Ascending aorta (tissue), 2 donors: ENCODE data around the gene CSNK1G2. TPM values are rescaled to one million over a fixed set of nuclear protein-coding genes. Genes with fewer than 3 reads are reported as not detected.

Experiments used
- DNase-seq, 2 donors: peaks; one replicate each; pipeline ENCODE4 v3.0.0-alpha.2; 2019; ENCODE audit warnings: low spot score in 2 of 2
- H3K27ac ChIP-seq, 2 donors: fragments of 200-600 bp; sonication (generic); one replicate each; pipeline ENCODE4 v1.5.1; 2016 to 2017; ENCODE audit warnings: mild to moderate bottlenecking in 1 of 2
- H3K27me3 ChIP-seq: fragments of 200-600 bp; sonication (generic); one replicate; pipeline ENCODE4 v1.5.1; 2017
- H3K36me3 ChIP-seq, 2 donors: fragments of 200-600 bp; sonication (generic); one replicate each; pipeline ENCODE4 v1.5.1; 2016
- H3K4me1 ChIP-seq, 2 donors: fragments of 200-600 bp; sonication (generic); one replicate each; pipeline ENCODE4 v1.5.1; 2016 to 2017; ENCODE audit warnings: mild to moderate bottlenecking in 1 of 2
- H3K4me3 ChIP-seq, 2 donors: fragments of 200-600 bp; sonication (generic); one replicate each; pipeline ENCODE4 v1.5.1; 2016 to 2017; ENCODE audit warnings: mild to moderate bottlenecking in 1 of 2
- H3K9me3 ChIP-seq, 2 donors: fragments of 200-600 bp; sonication (generic); one replicate each; pipeline ENCODE4 v1.5.1; 2016
- intact Hi-C: fragments of 100-400 bp; cut with DNase I; formaldehyde crosslinking; loops from one replicate; pipeline ENCODE4 v1.15.1; 2023
- total RNA-seq: library from RNA; depleted of rRNA; stranded (reverse); fragments of >200 nt; gene quantifications from one replicate; pipeline ENCODE4 v1.1.0, GENCODE V29; 2016
- TF ChIP-seq, protein P1 (sequence below), 3 experiments: fragments of 200-600 bp in 2 of 3; fragments of 450-650 bp in 1 of 3; sonication (generic) in 2 of 3; IDR thresholded peaks; one replicate each; pipeline ENCODE4 v1.5.1; 2016 to 2019; ENCODE audit warnings: antibody characterized with exemption in 3 of 3, mild to moderate bottlenecking in 1 of 3, moderate library complexity in 1 of 3

CSNK1G2 gene
- total RNA-seq, 1 donor from 2014 or later = 79.6 TPM

DNA sequence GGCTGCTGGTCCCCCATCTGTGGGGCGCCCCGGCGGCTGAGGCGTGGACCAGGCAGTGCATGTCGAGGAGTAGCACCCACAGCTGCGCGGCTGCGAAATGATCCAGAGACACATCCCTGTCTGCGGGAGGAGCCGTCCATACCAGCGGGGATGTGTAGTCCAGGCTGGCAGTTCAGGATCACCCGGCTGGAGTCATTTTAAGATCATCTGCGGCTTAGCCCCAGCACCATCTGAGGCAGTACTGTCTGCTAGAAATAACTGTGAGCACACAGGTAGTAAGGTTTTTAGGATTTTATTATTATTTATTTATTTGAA lies 32.7 kb upstream of the CSNK1G2 start:
- Histone ChIP-seq H3K4me1 (peaks cover 8 to 13% of the 10 kb centered on the region in 2 donors), H3K27me3 (no peaks in the 10 kb centered on the region), H3K36me3 (peaks cover 15 to 16% of the 10 kb centered on the region in 2 donors), H3K4me3 (no peak overlapping the region), H3K27ac (no peak overlapping the region), H3K9me3 (no peaks in the 10 kb centered on the region)
- intact Hi-C loops = loop anchor here (10.0 kb wide), 1 partner anchor 106 kb away; the partner anchor contains the start of gene BTBD2
- TF ChIP-seq, protein P1, sequence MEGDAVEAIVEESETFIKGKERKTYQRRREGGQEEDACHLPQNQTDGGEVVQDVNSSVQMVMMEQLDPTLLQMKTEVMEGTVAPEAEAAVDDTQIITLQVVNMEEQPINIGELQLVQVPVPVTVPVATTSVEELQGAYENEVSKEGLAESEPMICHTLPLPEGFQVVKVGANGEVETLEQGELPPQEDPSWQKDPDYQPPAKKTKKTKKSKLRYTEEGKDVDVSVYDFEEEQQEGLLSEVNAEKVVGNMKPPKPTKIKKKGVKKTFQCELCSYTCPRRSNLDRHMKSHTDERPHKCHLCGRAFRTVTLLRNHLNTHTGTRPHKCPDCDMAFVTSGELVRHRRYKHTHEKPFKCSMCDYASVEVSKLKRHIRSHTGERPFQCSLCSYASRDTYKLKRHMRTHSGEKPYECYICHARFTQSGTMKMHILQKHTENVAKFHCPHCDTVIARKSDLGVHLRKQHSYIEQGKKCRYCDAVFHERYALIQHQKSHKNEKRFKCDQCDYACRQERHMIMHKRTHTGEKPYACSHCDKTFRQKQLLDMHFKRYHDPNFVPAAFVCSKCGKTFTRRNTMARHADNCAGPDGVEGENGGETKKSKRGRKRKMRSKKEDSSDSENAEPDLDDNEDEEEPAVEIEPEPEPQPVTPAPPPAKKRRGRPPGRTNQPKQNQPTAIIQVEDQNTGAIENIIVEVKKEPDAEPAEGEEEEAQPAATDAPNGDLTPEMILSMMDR (IDR thresholded peaks at IDR 0.05) = no peak
- DNase-seq = no peak

DNA sequence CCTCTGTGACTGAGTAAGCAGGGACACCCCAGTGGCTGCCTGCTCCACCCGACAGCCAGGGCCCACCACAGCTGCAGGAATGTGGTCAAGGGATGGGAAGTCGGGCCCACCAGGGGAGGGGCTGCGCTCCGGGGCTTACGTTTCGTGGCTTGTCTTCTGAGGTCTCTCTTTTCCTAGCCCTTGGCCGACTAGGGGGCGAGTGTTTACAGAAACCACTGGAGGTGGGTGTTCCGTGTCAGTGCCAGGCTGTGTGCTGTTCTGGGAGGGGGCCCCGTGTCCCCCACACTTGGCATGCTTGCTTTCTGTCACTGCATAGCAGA lies 31.3 kb upstream of the CSNK1G2 start:
- DNase-seq = no peak
- TF ChIP-seq, protein P1 (IDR thresholded peaks at IDR 0.05) = no peak
- Histone ChIP-seq H3K27me3 (no peaks in the 10 kb centered on the region), H3K36me3 (peaks cover 22 to 23% of the 10 kb centered on the region in 2 donors), H3K27ac (no peak overlapping the region), H3K4me1 (peaks cover 3 to 9% of the 10 kb centered on the region in 2 donors), H3K4me3 (no peak overlapping the region), H3K9me3 (no peaks in the 10 kb centered on the region)
- intact Hi-C loops = loop anchor here (10.0 kb wide), 1 partner anchor 105 kb away; the partner anchor contains the start of gene BTBD2

DNA sequence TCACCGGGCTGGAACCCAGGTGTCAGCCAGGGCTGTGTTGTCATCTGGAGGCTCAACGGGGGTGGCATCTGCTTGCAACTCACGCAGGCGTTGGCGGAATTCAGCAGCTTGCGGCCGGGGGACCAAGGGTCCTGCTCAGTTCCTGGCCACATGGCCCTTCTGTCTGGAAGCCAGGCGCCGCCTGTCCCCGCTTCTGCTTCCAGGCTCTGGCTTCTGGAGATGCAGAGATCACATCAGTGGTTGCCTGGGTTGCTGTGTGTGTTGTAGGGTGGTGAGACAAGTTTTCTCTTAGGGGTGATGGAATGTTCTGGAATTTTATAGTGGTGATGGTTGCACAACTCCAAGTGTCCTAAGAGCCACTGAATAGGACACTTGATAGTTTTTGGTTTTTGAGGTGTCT lies 30.8 kb upstream of the CSNK1G2 start:
- H3K27me3 ChIP-seq = no peaks in the 10 kb centered on the region
- TF ChIP-seq, protein P1 (IDR thresholded peaks at IDR 0.05) = no peak
- no peaks in the 10 kb centered on the region for H3K9me3 ChIP-seq
- H3K4me3 ChIP-seq = no peak overlapping the region
- peaks cover 22 to 23% of the 10 kb centered on the region in 2 donors for H3K36me3 ChIP-seq
- no peak overlapping the region for H3K27ac ChIP-seq
- peaks cover 2 to 8% of the 10 kb centered on the region in 2 donors for H3K4me1 ChIP-seq
- no peak for DNase-seq
- intact Hi-C loops = no loop called here

DNA sequence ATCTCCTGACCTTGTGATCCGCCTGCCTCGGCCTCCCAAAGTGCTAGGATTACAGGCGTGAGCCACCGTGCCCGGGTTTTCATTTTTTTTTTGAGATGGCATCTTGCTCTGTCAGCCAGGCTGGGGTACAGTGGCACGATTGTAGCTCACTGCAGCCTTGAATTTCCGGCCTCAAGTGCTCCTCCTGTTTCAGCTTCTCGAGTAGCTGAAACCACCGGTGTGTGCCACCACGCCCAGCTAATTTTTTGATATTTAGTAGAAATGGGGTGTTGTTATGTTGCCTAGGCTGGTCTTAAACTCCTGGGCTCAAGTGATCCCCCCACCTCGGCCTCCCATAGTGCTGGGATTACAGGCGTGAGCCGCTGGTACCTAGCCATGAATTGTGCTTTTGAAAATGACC lies 29.9 kb upstream of the CSNK1G2 start:
- intact Hi-C loops = no loop called here
- peaks cover 22 to 23% of the 10 kb centered on the region in 2 donors for H3K36me3 ChIP-seq
- peaks cover 0 to 5% of the 10 kb centered on the region in 2 donors for H3K4me1 ChIP-seq
- DNase-seq = no peak
- no peaks in the 10 kb centered on the region for H3K9me3 ChIP-seq
- no peak overlapping the region for H3K27ac ChIP-seq
- H3K4me3 ChIP-seq = no peak overlapping the region
- TF ChIP-seq, protein P1 (IDR thresholded peaks at IDR 0.05) = no peak
- no peaks in the 10 kb centered on the region for H3K27me3 ChIP-seq

DNA sequence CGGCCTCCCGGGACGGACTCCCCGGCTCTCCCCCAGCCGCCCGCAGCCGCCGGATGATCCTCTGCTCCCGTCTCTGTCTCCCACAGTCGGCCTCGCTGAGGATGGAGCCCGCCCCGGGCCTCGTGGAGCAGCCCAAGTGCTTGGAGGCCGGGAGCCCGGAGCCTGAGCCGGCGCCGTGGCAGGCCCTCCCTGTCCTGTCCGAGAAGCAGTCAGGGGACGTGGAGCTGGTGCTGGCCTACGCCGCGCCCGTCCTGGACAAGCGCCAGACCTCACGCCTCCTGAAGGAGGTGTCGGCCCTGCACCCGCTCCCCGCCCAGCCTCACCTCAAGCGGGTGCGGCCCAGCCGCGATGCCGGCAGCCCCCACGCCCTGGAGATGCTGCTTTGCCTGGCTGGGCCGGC lies 29.0 kb upstream of the CSNK1G2 start:
- intact Hi-C loops = no loop called here
- Histone ChIP-seq H3K27me3 (no peaks in the 10 kb centered on the region), H3K4me1 (no peaks in the 10 kb centered on the region), H3K4me3 (no peak overlapping the region), H3K27ac (no peak overlapping the region), H3K9me3 (no peaks in the 10 kb centered on the region), H3K36me3 (peaks cover 22 to 23% of the 10 kb centered on the region in 2 donors)
- TF ChIP-seq, protein P1 (IDR thresholded peaks at IDR 0.05) = no peak
- no peak for DNase-seq
